ENCODE results near the gene ZNF205.

Gene ZNF205

DNA sequence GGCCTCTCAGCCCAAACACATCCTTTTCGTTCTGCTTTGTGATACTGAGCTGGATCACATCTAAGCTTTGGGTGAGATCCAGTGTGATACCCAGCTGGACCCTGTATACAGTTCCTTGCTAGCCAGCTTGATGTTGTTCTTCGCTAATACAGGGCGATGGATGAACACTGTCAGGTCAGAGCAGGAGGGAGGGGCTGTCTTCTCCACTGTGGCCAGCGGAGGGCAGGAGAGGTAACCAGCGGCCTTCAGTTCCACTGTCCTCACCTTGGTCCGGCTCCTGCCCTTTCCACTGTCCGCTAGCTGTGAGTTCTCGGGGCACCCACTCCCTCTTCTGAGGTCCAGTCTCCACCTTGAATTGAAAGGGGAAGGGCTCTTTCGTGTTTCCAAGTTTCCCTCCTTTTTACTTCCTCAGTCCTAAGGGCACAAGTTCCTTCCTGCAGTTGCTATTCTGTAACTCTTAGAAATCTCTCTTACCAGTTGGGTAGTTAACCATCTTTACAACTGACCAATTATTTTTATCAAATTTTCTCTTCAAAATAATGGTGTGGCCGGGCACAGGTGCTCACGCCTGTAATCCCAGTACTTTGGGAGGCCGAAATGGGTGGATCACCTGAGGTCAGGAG lies 19.5 kb downstream of the ZNF205 start:
- H3K36me3 ChIP-seq (ENCODE audit: control insufficient read depth in 1 of 2, insufficient read depth in 2 of 2, low read depth in 1 of 2, low read length in 2 of 2) = peaks cover 34 to 36% of the 10 kb centered on the region in 2 experiments
- no peak overlapping the region for H2BK12ac ChIP-seq (ENCODE audit: low read length in 2 of 2)
- H2BK15ac ChIP-seq (ENCODE audit: low read depth, poor library complexity, severe bottlenecking) = no peak overlapping the region
- H3K9ac ChIP-seq (ENCODE audit: low read length) = peak overlapping the region; percentile 29
- H3K79me1 ChIP-seq (replicated peaks; ENCODE audit: low read length, poor library complexity, severe bottlenecking) = peaks cover 11% of the 10 kb centered on the region
- no peak overlapping the region for H3K4me2 ChIP-seq (ENCODE audit: low read length, poor library complexity, severe bottlenecking)
- no peak overlapping the region for H4K8ac ChIP-seq (ENCODE audit: low read length)
- no peak overlapping the region for H3K4me3 ChIP-seq (ENCODE audit: insufficient read depth in 1 of 2, low read depth in 1 of 2, low read length in 2 of 2)
- 85% methylated on average over 12 of the region's 12 CpGs for WGBS
- H3K18ac ChIP-seq (ENCODE audit: low read depth in 1 of 2, low read length in 2 of 2) = no peak overlapping the region
- no peak overlapping the region for H2BK5ac ChIP-seq (ENCODE audit: low read depth, low read length, poor library complexity, severe bottlenecking)
- H3K27ac ChIP-seq (ENCODE audit: low read length, poor library complexity, severe bottlenecking) = no peak overlapping the region
- no peak overlapping the region for H3K23ac ChIP-seq (ENCODE audit: low read length in 2 of 2)
- peaks cover 7% of the 10 kb centered on the region for H3K4me1 ChIP-seq (ENCODE audit: control insufficient read depth, insufficient read depth, low read depth, low read length)
- no peak overlapping the region for H4K91ac ChIP-seq (ENCODE audit: low read length)
- no peak overlapping the region for H3K4ac ChIP-seq (ENCODE audit: low read depth in 1 of 2, low read length in 2 of 2)
- H3K14ac ChIP-seq (ENCODE audit: low read length in 2 of 2) = no peak overlapping the region
- H2BK120ac ChIP-seq (ENCODE audit: low read depth, low read length) = no peak overlapping the region
- H3K27me3 ChIP-seq (ENCODE audit: control insufficient read depth in 1 of 2, insufficient read depth in 1 of 2, low read length in 2 of 2) = no peaks in the 10 kb centered on the region
- no peak overlapping the region for H2AFZ ChIP-seq (ENCODE audit: low read depth, low read length)
- H3K9me3 ChIP-seq (ENCODE audit: control insufficient read depth, low read length) = no peaks in the 10 kb centered on the region
- no peak overlapping the region for H2AK5ac ChIP-seq (ENCODE audit: low read length, severe bottlenecking)
- DNase-seq = peak; percentile 63

DNA sequence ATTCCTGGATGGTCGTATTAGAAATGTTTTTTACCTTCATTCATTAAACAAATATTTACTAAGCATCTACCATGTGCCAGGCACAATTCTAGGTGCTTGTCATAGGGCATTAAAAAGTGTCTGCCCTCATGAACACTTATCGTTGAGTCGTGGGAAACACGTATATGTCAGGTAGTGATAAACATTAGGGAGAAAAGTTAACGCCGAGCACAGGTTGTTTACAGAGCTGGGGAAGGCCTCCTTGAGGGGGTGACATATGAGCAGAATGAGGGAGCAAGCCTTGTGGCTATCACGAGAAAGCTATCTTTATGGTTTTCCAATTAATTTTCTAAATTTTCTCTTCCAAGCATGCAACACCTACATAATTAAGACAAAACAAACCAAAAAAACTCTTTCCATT lies 21.5 kb downstream of the ZNF205 start:
- Histone ChIP-seq H4K8ac (ENCODE audit: low read length) (no peak overlapping the region), H2BK15ac (ENCODE audit: low read depth, poor library complexity, severe bottlenecking) (no peak overlapping the region), H3K79me1 (replicated peaks; ENCODE audit: low read length, poor library complexity, severe bottlenecking) (peaks cover 12% of the 10 kb centered on the region), H3K14ac (ENCODE audit: low read length in 2 of 2) (no peak overlapping the region), H3K4me3 (ENCODE audit: insufficient read depth in 1 of 2, low read depth in 1 of 2, low read length in 2 of 2) (peak overlapping the region; percentile 92 to 98), H2AK5ac (ENCODE audit: low read length, severe bottlenecking) (no peak overlapping the region), H3K36me3 (ENCODE audit: control insufficient read depth in 1 of 2, insufficient read depth in 2 of 2, low read depth in 1 of 2, low read length in 2 of 2) (peaks cover 32 to 40% of the 10 kb centered on the region in 2 experiments), H2BK120ac (ENCODE audit: low read depth, low read length) (no peak overlapping the region), H3K27ac (ENCODE audit: low read length, poor library complexity, severe bottlenecking) (no peak overlapping the region), H3K23ac (ENCODE audit: low read length in 2 of 2) (no peak overlapping the region), H3K9ac (ENCODE audit: low read length) (peak overlapping the region; percentile 96), H2AFZ (ENCODE audit: low read depth, low read length) (no peak overlapping the region), H3K27me3 (ENCODE audit: control insufficient read depth in 1 of 2, insufficient read depth in 1 of 2, low read length in 2 of 2) (no peaks in the 10 kb centered on the region), H2BK5ac (ENCODE audit: low read depth, low read length, poor library complexity, severe bottlenecking) (no peak overlapping the region), H2BK12ac (ENCODE audit: low read length in 2 of 2) (no peak overlapping the region), H3K9me3 (ENCODE audit: control insufficient read depth, low read length) (no peaks in the 10 kb centered on the region), H3K4me1 (ENCODE audit: control insufficient read depth, insufficient read depth, low read depth, low read length) (peaks cover 11% of the 10 kb centered on the region), H4K91ac (ENCODE audit: low read length) (no peak overlapping the region), H3K18ac (ENCODE audit: low read depth in 1 of 2, low read length in 2 of 2) (no peak overlapping the region), H3K4me2 (ENCODE audit: low read length, poor library complexity, severe bottlenecking) (peak overlapping the region; percentile 87), H3K4ac (ENCODE audit: low read depth in 1 of 2, low read length in 2 of 2) (no peak overlapping the region)
- DNase-seq = peak; percentile 11
- 26% methylated on average over 5 of the region's 7 CpGs for WGBS

DNA sequence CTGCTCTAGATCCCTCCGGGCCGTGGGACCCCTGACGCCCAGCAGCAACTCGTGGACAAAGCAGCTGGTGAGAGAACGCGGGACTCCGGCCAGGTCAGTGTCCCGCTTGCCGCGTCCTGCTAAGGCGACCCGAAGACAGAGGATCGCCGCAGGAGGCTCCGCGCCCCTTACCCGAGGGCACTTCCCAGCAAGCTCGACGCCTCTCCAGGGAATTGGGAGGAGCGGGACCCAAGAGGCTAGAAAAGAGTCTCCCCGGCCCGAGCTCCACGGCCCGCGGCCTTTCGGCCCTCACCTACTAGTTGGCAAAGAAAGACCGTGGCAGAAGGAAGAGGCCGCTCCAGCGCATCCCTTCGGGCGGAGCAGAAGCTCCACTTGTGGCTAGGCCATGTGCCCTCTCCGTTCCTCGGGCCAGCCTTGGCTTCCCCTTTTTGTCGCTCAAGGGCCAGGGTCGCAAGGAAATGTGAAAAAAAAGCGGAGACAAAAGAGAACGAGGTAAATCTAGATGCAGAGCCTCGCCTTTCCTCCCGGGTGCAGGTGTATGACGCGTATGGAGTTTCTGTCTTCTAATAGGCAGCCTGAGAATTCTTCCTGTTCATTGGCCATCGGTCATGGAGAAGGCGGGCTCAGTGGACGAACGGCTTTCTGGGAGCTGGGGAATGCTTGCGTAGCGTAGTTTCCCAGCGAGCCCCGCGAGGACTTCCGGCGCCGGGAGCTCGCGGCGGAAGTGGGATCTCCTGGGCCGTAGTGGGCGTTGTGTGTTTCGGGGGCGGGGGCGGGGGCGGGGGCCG lies 22.1 kb downstream of the ZNF205 start, which contains the start of gene ZNF213:
Gene ZNF213 (plus strand): TSS at position 692 of the 788 bp plus-strand sequence. CDS start 2,252 bp downstream, outside the sequence.
- H2AK5ac ChIP-seq (ENCODE audit: low read length, severe bottlenecking) = peak within 1 kb of the TSS; percentile 72
- no peaks in the 10 kb centered on the region for H3K9me3 ChIP-seq (ENCODE audit: control insufficient read depth, low read length)
- H2BK120ac ChIP-seq (ENCODE audit: low read depth, low read length) = peak within 1 kb of the TSS; percentile 24
- H3K4me1 ChIP-seq (ENCODE audit: control insufficient read depth, insufficient read depth, low read depth, low read length) = peaks cover 11% of the 10 kb centered on the region
- WGBS = under 1% methylated on average over 45 of the region's 63 CpGs
- H4K8ac ChIP-seq (ENCODE audit: low read length) = peak within 1 kb of the TSS; percentile 69
- peak within 1 kb of the TSS in 1 of 2 experiments; percentile 24 for H2BK12ac ChIP-seq (ENCODE audit: low read length in 2 of 2)
- H3K27ac ChIP-seq (ENCODE audit: low read length, poor library complexity, severe bottlenecking) = peak within 1 kb of the TSS; percentile 93
- peak within 1 kb of the TSS; percentile 71 to 95 for H3K4ac ChIP-seq (ENCODE audit: low read depth in 1 of 2, low read length in 2 of 2)
- peak; percentile 99 for DNase-seq
- H3K4me3 ChIP-seq (ENCODE audit: insufficient read depth in 1 of 2, low read depth in 1 of 2, low read length in 2 of 2) = peak within 1 kb of the TSS; percentile 98 to 100
- H3K9ac ChIP-seq (ENCODE audit: low read length) = peak within 1 kb of the TSS; percentile 96
- H3K27me3 ChIP-seq (ENCODE audit: control insufficient read depth in 1 of 2, insufficient read depth in 1 of 2, low read length in 2 of 2) = no peaks in the 10 kb centered on the region
- H3K79me1 ChIP-seq (replicated peaks; ENCODE audit: low read length, poor library complexity, severe bottlenecking) = peaks cover 14% of the 10 kb centered on the region
- peak within 1 kb of the TSS; percentile 96 for H2AFZ ChIP-seq (ENCODE audit: low read depth, low read length)
- peaks cover 38 to 41% of the 10 kb centered on the region in 2 experiments for H3K36me3 ChIP-seq (ENCODE audit: control insufficient read depth in 1 of 2, insufficient read depth in 2 of 2, low read depth in 1 of 2, low read length in 2 of 2)
- peak within 1 kb of the TSS; percentile 87 for H3K4me2 ChIP-seq (ENCODE audit: low read length, poor library complexity, severe bottlenecking)
- H2BK5ac ChIP-seq (ENCODE audit: low read depth, low read length, poor library complexity, severe bottlenecking) = peak within 1 kb of the TSS; percentile 40
- peak within 1 kb of the TSS; percentile 92 for H4K91ac ChIP-seq (ENCODE audit: low read length)
- peak within 1 kb of the TSS; percentile 18 to 86 for H3K14ac ChIP-seq (ENCODE audit: low read length in 2 of 2)
- peak within 1 kb of the TSS in 1 of 2 experiments; percentile 87 for H3K23ac ChIP-seq (ENCODE audit: low read length in 2 of 2)
- H3K18ac ChIP-seq (ENCODE audit: low read depth in 1 of 2, low read length in 2 of 2) = peak within 1 kb of the TSS; percentile 94 to 96
- H2BK15ac ChIP-seq (ENCODE audit: low read depth, poor library complexity, severe bottlenecking) = peak within 1 kb of the TSS; percentile 44

DNA sequence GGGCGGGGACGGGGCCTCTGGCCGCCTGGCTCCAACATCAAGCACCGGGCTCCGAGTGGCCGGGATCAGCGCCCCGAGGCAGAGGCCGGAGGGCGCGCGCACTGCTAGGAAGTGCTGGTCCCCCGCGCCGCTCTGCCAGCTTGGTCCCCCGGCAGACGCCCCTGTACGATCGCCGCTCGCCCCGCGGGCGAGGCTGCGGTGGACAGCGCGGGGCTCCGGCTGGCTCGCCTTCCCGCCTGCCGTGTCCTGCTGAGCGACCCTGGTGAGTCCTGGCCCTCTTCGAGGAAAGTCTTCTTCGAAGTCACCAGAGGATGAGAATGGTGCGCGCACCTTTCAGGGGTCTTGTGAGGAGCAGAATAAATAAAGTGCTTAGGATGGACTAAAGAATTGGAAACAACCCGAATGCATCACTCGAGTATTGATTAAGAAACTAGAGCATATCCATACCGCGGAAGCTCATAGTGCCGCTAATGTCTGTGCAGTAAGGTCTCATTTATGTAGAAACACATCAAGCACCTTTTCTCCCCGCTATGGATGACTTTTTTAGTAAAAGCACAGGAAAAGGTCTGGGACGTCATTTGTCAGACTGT lies 22.8 kb downstream of the ZNF205 start:
- H2AK5ac ChIP-seq (ENCODE audit: low read length, severe bottlenecking) = no peak overlapping the region
- H2BK12ac ChIP-seq (ENCODE audit: low read length in 2 of 2) = peak overlapping the region in 1 of 2 experiments; percentile 24
- peak overlapping the region; percentile 24 for H2BK120ac ChIP-seq (ENCODE audit: low read depth, low read length)
- H3K4me3 ChIP-seq (ENCODE audit: insufficient read depth in 1 of 2, low read depth in 1 of 2, low read length in 2 of 2) = peak overlapping the region; percentile 91 to 100
- H3K4ac ChIP-seq (ENCODE audit: low read depth in 1 of 2, low read length in 2 of 2) = peak overlapping the region; percentile 57 to 95
- H2AFZ ChIP-seq (ENCODE audit: low read depth, low read length) = peak overlapping the region; percentile 96
- no peak for DNase-seq
- H4K91ac ChIP-seq (ENCODE audit: low read length) = peak overlapping the region; percentile 92
- WGBS = under 1% methylated on average over 36 of the region's 43 CpGs
- no peak overlapping the region for H3K23ac ChIP-seq (ENCODE audit: low read length in 2 of 2)
- H3K79me1 ChIP-seq (replicated peaks; ENCODE audit: low read length, poor library complexity, severe bottlenecking) = peaks cover 14% of the 10 kb centered on the region
- peak overlapping the region; percentile 94 for H3K9ac ChIP-seq (ENCODE audit: low read length)
- peak overlapping the region; percentile 36 for H3K27ac ChIP-seq (ENCODE audit: low read length, poor library complexity, severe bottlenecking)
- H3K18ac ChIP-seq (ENCODE audit: low read depth in 1 of 2, low read length in 2 of 2) = peak overlapping the region; percentile 79 to 96
- no peak overlapping the region for H2BK15ac ChIP-seq (ENCODE audit: low read depth, poor library complexity, severe bottlenecking)
- H4K8ac ChIP-seq (ENCODE audit: low read length) = peak overlapping the region; percentile 65
- no peaks in the 10 kb centered on the region for H3K27me3 ChIP-seq (ENCODE audit: control insufficient read depth in 1 of 2, insufficient read depth in 1 of 2, low read length in 2 of 2)
- H3K4me1 ChIP-seq (ENCODE audit: control insufficient read depth, insufficient read depth, low read depth, low read length) = peaks cover 9% of the 10 kb centered on the region
- peaks cover 35 to 37% of the 10 kb centered on the region in 2 experiments for H3K36me3 ChIP-seq (ENCODE audit: control insufficient read depth in 1 of 2, insufficient read depth in 2 of 2, low read depth in 1 of 2, low read length in 2 of 2)
- peak overlapping the region; percentile 83 for H3K4me2 ChIP-seq (ENCODE audit: low read length, poor library complexity, severe bottlenecking)
- peak overlapping the region in 1 of 2 experiments; percentile 56 for H3K14ac ChIP-seq (ENCODE audit: low read length in 2 of 2)
- H3K9me3 ChIP-seq (ENCODE audit: control insufficient read depth, low read length) = no peaks in the 10 kb centered on the region
- H2BK5ac ChIP-seq (ENCODE audit: low read depth, low read length, poor library complexity, severe bottlenecking) = no peak overlapping the region
